Measurements from ENCODE around the gene F3. TPM values are rescaled to one million over a fixed set of nuclear protein-coding genes. Genes with fewer than 3 reads are reported as not detected.

Gene F3
- total and polyA plus RNA-seq, 2 of the 13 experiments (the other 11 are each of a cell fraction or from before 2014, with no cell fraction given) = 5.8 to 9.0 TPM

DNA sequence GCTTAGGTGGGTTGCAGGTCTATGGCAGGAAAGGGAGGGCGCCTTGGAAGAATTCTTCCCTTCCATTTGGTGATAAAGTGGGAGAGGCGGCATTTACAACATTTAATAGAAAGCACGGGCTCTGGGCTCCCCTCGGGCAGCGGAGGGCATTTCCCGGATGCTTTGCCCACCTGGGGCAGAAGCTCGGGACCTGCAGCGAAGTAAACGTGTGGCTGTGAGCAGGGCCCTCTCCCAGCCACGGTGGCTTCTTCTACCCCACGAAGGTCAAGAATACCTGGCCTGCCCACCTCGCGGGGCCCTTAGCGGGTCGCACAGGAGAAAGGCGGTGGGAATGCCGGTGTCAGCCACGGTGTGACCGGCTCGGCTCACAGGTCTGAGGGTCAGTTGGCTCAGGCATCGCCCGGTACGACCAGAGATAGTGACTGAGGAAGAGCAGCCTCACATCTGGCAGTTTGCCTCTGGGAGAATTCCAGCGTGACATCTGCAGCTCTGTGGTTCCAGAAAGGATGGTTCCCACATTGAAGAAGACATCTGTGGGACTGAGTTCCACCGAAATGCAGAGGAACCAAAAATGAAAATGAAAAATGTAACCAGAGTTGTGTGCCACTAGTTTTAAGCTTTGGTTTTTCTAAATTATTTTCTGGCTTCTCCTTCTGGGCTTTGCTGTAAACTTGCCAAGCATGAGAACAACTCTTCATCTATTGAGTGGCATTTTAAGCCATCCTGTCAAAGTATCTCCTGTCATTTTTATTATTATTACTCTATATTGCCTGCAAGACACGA lies 720 bp upstream of the F3 start (continued):
- TF ChIP-seq, protein P1, sequence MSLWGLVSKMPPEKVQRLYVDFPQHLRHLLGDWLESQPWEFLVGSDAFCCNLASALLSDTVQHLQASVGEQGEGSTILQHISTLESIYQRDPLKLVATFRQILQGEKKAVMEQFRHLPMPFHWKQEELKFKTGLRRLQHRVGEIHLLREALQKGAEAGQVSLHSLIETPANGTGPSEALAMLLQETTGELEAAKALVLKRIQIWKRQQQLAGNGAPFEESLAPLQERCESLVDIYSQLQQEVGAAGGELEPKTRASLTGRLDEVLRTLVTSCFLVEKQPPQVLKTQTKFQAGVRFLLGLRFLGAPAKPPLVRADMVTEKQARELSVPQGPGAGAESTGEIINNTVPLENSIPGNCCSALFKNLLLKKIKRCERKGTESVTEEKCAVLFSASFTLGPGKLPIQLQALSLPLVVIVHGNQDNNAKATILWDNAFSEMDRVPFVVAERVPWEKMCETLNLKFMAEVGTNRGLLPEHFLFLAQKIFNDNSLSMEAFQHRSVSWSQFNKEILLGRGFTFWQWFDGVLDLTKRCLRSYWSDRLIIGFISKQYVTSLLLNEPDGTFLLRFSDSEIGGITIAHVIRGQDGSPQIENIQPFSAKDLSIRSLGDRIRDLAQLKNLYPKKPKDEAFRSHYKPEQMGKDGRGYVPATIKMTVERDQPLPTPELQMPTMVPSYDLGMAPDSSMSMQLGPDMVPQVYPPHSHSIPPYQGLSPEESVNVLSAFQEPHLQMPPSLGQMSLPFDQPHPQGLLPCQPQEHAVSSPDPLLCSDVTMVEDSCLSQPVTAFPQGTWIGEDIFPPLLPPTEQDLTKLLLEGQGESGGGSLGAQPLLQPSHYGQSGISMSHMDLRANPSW (CRISPR knock-in tag; IDR thresholded peaks at IDR 0.05; ENCODE audit: borderline replicate concordance) = no peak
- TF ChIP-seq ETV5 (CRISPR knock-in tag; IDR thresholded peaks at IDR 0.05; ENCODE audit: borderline replicate concordance) = peak; percentile 5; the same call in 1 of the 2 replicates
- TF ChIP-seq, protein P2, sequence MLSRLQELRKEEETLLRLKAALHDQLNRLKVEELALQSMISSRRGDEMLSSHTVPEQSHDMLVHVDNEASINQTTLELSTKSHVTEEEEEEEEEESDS (CRISPR knock-in tag; IDR thresholded peaks at IDR 0.05; ENCODE audit: borderline replicate concordance) = no peak
- TF ChIP-seq HDAC2 (CRISPR knock-in tag; IDR thresholded peaks at IDR 0.05) = no peak
- TF ChIP-seq ZNF446 (CRISPR knock-in tag; IDR thresholded peaks at IDR 0.05) = peak; percentile 40; the same call in 1 of the 2 replicates
- no peak for TF ChIP-seq TCF7L2 (IDR thresholded peaks at IDR 0.05; ENCODE audit: low read depth, low read length)
- TF ChIP-seq ELF3 (CRISPR knock-in tag; IDR thresholded peaks at IDR 0.05) = no peak; the same call in 1 of the 2 replicates
- TF ChIP-seq, protein P3, sequence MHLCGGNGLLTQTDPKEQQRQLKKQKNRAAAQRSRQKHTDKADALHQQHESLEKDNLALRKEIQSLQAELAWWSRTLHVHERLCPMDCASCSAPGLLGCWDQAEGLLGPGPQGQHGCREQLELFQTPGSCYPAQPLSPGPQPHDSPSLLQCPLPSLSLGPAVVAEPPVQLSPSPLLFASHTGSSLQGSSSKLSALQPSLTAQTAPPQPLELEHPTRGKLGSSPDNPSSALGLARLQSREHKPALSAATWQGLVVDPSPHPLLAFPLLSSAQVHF (CRISPR knock-in tag; IDR thresholded peaks at IDR 0.05) = no peak
- TF ChIP-seq KMT2A (CRISPR knock-in tag; IDR thresholded peaks at IDR 0.05) = 0 out of 2 replicates have a peak, but pooled peaks have one; percentile 16
- TF ChIP-seq BRCA1 (CRISPR knock-in tag; IDR thresholded peaks at IDR 0.05) = no peak
- TF ChIP-seq ZNF841 (CRISPR knock-in tag; IDR thresholded peaks at IDR 0.05; ENCODE audit: borderline replicate concordance) = no peak
- TF ChIP-seq, protein P4, sequence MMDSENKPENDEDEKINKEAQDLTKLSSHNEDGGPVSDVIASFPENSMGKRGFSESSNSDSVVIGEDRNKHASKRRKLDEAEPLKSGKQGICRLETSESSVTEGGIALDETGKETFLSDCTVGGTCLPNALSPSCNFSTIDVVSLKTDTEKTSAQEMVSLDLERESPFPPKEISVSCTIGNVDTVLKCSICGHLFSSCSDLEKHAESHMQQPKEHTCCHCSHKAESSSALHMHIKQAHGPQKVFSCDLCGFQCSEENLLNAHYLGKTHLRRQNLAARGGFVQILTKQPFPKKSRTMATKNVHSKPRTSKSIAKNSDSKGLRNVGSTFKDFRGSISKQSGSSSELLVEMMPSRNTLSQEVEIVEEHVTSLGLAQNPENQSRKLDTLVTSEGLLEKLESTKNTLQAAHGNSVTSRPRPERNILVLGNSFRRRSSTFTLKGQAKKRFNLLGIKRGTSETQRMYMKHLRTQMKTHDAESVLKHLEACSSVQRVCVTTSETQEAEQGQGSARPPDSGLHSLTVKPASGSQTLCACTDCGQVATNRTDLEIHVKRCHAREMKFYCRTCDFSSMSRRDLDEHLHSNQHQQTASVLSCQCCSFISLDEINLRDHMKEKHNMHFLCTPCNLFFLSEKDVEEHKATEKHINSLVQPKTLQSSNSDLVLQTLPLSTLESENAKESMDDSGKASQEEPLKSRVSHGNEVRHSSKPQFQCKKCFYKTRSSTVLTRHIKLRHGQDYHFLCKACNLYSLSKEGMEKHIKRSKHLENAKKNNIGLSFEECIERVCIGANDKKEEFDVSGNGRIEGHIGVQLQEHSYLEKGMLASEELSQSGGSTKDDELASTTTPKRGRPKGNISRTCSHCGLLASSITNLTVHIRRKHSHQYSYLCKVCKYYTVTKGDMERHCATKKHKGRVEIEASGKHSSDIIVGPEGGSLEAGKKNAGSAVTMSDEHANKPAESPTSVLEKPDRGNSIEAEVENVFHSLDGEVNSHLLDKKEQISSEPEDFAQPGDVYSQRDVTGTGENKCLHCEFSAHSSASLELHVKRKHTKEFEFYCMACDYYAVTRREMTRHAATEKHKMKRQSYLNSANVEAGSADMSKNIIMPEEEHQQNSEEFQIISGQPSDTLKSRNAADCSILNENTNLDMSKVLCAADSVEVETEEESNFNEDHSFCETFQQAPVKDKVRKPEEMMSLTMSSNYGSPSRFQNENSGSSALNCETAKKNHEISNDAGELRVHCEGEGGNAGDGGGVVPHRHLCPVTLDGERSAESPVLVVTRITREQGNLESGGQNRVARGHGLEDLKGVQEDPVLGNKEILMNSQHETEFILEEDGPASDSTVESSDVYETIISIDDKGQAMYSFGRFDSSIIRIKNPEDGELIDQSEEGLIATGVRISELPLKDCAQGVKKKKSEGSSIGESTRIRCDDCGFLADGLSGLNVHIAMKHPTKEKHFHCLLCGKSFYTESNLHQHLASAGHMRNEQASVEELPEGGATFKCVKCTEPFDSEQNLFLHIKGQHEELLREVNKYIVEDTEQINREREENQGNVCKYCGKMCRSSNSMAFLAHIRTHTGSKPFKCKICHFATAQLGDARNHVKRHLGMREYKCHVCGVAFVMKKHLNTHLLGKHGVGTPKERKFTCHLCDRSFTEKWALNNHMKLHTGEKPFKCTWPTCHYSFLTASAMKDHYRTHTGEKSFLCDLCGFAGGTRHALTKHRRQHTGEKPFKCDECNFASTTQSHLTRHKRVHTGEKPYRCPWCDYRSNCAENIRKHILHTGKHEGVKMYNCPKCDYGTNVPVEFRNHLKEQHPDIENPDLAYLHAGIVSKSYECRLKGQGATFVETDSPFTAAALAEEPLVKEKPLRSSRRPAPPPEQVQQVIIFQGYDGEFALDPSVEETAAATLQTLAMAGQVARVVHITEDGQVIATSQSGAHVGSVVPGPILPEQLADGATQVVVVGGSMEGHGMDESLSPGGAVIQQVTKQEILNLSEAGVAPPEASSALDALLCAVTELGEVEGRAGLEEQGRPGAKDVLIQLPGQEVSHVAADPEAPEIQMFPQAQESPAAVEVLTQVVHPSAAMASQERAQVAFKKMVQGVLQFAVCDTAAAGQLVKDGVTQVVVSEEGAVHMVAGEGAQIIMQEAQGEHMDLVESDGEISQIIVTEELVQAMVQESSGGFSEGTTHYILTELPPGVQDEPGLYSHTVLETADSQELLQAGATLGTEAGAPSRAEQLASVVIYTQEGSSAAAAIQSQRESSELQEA (CRISPR knock-in tag; IDR thresholded peaks at IDR 0.05; ENCODE audit: not compliant biosample characterization) = peak; percentile 71
- TF ChIP-seq ZNF816 (CRISPR knock-in tag; IDR thresholded peaks at IDR 0.05; ENCODE audit: borderline replicate concordance) = no peak
- no peak for TF ChIP-seq EED (CRISPR knock-in tag; IDR thresholded peaks at IDR 0.05)
- TF ChIP-seq, protein P5, sequence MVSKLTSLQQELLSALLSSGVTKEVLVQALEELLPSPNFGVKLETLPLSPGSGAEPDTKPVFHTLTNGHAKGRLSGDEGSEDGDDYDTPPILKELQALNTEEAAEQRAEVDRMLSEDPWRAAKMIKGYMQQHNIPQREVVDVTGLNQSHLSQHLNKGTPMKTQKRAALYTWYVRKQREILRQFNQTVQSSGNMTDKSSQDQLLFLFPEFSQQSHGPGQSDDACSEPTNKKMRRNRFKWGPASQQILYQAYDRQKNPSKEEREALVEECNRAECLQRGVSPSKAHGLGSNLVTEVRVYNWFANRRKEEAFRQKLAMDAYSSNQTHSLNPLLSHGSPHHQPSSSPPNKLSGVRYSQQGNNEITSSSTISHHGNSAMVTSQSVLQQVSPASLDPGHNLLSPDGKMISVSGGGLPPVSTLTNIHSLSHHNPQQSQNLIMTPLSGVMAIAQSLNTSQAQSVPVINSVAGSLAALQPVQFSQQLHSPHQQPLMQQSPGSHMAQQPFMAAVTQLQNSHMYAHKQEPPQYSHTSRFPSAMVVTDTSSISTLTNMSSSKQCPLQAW (CRISPR knock-in tag; IDR thresholded peaks at IDR 0.05) = no peak
